ENCODE results near the gene PRKAG2. TPM values are rescaled to one million over a fixed set of nuclear protein-coding genes. Genes with fewer than 3 reads are reported as not detected.

PRKAG2 gene
- total and polyA plus RNA-seq, 4 donors: 3.6 to 25.1 (median 16.8) TPM

GRCh38 chr7:151919595-151919994 lies 42.7 kb upstream of the PRKAG2 start:
- no peaks in the 10 kb centered on the region for H3K36me3 ChIP-seq (ENCODE audit: control insufficient read depth in 4 of 4, insufficient read depth in 3 of 4, low read depth in 1 of 4, low read length in 3 of 4)
- H3K27ac ChIP-seq (ENCODE audit: low read depth in 1 of 2, low read length in 2 of 2): no peak overlapping the region
- DNase-seq (ENCODE audit: low spot score): no peak
- peaks cover 0 to 3% (median 1%) of the 10 kb centered on the region in 4 donors for H3K9me3 ChIP-seq (ENCODE audit: control insufficient read depth in 4 of 4, low read length in 3 of 4)
- H3K9ac ChIP-seq (ENCODE audit: low read depth in 1 of 2, low read length in 2 of 2): no peak overlapping the region
- no peak overlapping the region for H3K4me3 ChIP-seq (ENCODE audit: low read depth in 1 of 3, low read length in 3 of 3)
- H3K27me3 ChIP-seq (ENCODE audit: control insufficient read depth in 4 of 4, insufficient read depth in 4 of 4, low read length in 3 of 4): no peaks in the 10 kb centered on the region
- 91% methylated on average over 8 of the region's 8 CpGs for WGBS
- H3K4me1 ChIP-seq (ENCODE audit: control insufficient read depth in 4 of 4, insufficient read depth in 4 of 4, low read length in 3 of 4): peaks cover 23 to 37% (median 30%) of the 10 kb centered on the region in 4 donors
- no peak for TF ChIP-seq FOXA1 (IDR thresholded peaks at IDR 0.05)
- TF ChIP-seq HNF4G (IDR thresholded peaks at IDR 0.05): no peak

- Histone ChIP-seq H3K36me3 (ENCODE audit: control insufficient read depth in 4 of 4, insufficient read depth in 3 of 4, low read depth in 1 of 4, low read length in 3 of 4) (no peaks in the 10 kb centered on the region), H3K4me1 (ENCODE audit: control insufficient read depth in 4 of 4, insufficient read depth in 4 of 4, low read length in 3 of 4) (peaks cover 16 to 27% (median 22%) of the 10 kb centered on the region in 4 donors), H3K27me3 (ENCODE audit: control insufficient read depth in 4 of 4, insufficient read depth in 4 of 4, low read length in 3 of 4) (no peaks in the 10 kb centered on the region), H3K27ac (ENCODE audit: low read depth in 1 of 2, low read length in 2 of 2) (peak overlapping the region; percentile 64 to 71), H3K9ac (ENCODE audit: low read depth in 1 of 2, low read length in 2 of 2) (peak overlapping the region in 1 of 2 donors; percentile 60), H3K9me3 (ENCODE audit: control insufficient read depth in 4 of 4, low read length in 3 of 4) (peaks cover 0 to 4% (median 3%) of the 10 kb centered on the region in 4 donors), H3K4me3 (ENCODE audit: low read depth in 1 of 3, low read length in 3 of 3) (no peak overlapping the region)
- WGBS: 54% methylated on average over 5 of the region's 5 CpGs
- no peak for DNase-seq (ENCODE audit: low spot score)
- TF ChIP-seq REST (IDR thresholded peaks at IDR 0.05) (no peak), MAX (IDR thresholded peaks at IDR 0.05) (no peak), YY1 (IDR thresholded peaks at IDR 0.05) (no peak), JUND (IDR thresholded peaks at IDR 0.05) (no peak), NR2F2 (IDR thresholded peaks at IDR 0.05) (no peak), ATF3 (IDR thresholded peaks at IDR 0.05) (no peak), SP1 (IDR thresholded peaks at IDR 0.05) (no peak), CTCF (IDR thresholded peaks at IDR 0.05; ENCODE audit: low read depth, low read length, missing input control) (no peak), FOXA2 (IDR thresholded peaks at IDR 0.05) (no peak), HNF4G (IDR thresholded peaks at IDR 0.05) (no peak), TAF1 (conservative IDR thresholded peaks at IDR 0.05) (no peak), FOXA1 (IDR thresholded peaks at IDR 0.05) (no peak), RXRA (IDR thresholded peaks at IDR 0.05) (no peak), RAD21 (IDR thresholded peaks at IDR 0.05) (no peak), ZBTB33 (IDR thresholded peaks at IDR 0.05) (no peak), GABPA (IDR thresholded peaks at IDR 0.05 in 1 of 2, conservative IDR thresholded peaks at IDR 0.05 in 1 of 2) (no peak), EGR1 (IDR thresholded peaks at IDR 0.05; ENCODE audit: low read depth in 2 of 2) (no peak), HNF4A (conservative IDR thresholded peaks at IDR 0.05) (no peak)
Observed at GRCh38 chr7:151918510-151918843, 41.6 kb upstream of the PRKAG2 start.
